Measurements from ENCODE around the gene FFAR2. TPM values are rescaled to one million over a fixed set of nuclear protein-coding genes. Genes with fewer than 3 reads are reported as not detected.

The FFAR2 gene
- total and polyA plus RNA-seq, 2 donors (not counting 3 experiments of a cell fraction or from before 2014, with no cell fraction given) = not detected

DNA sequence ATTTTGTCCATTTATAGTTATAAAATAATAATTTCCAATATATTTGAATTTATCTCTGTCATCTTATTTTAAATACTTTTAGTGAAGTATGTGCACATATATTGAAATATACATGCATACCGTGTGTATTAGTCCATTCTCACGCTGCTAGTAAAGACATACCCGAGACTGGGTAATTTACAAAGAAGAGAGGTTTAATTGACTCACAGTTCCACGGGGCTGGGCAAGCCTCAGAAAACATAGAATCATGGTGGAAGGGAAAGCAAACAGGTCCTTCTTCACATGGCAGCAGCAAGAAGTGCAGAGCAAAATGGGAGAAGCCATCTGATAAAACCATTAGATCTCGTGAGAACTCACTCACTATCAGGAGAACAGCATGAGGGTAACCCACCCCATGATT is 37.6 kb upstream of the FFAR2 start:
- no TSS peak for BruUV-seq (replicated peaks)
- no peak overlapping the region for H3K9ac ChIP-seq (replicated peaks; ENCODE audit: extremely low read depth, insufficient read depth, low read length)
- no peaks in the 10 kb centered on the region for H3K9me1 ChIP-seq (replicated peaks; ENCODE audit: control insufficient read depth, extremely low read depth, insufficient read depth, low read length)
- CTCF ChIA-PET = no interaction called here
- no peaks in the 10 kb centered on the region for H3K4me1 ChIP-seq (ENCODE audit: control insufficient read depth, extremely low read depth, insufficient read depth, low read length)
- intact Hi-C loops (cut with micrococcal nuclease) = no loop called here
- H3K9me3 ChIP-seq (replicated peaks; ENCODE audit: control insufficient read depth, insufficient read depth, low read length) = no peaks in the 10 kb centered on the region
- FAIRE-seq (no peak), DNase-seq (ENCODE audit: low read depth, low spot score) (no peak)
- H3K4me2 ChIP-seq (ENCODE audit: insufficient read depth, low read length) = no peak overlapping the region
- H4K20me1 ChIP-seq (replicated peaks; ENCODE audit: control insufficient read depth, extremely low read depth, insufficient read depth, low read length) = no peaks in the 10 kb centered on the region
- dilution Hi-C loops (cut with MboI; ENCODE audit: extremely low pct_ligation_motif_present, low sequenced_read_pairs) = no loop called here
- H3K27me3 ChIP-seq (ENCODE audit: control insufficient read depth in 2 of 2, insufficient read depth in 2 of 2, low read length in 2 of 2) = no peaks in the 10 kb centered on the region
- no peak overlapping the region for H3K27ac ChIP-seq (ENCODE audit: insufficient read depth, low read depth, low read length)
- H3K36me3 ChIP-seq (ENCODE audit: control insufficient read depth in 2 of 2, extremely low read depth in 1 of 2, insufficient read depth in 2 of 2, low read length in 2 of 2) = no peaks in the 10 kb centered on the region
- H3K4me3 ChIP-seq (replicated peaks in 1 of 3; ENCODE audit: insufficient read depth in 1 of 3, low read depth in 1 of 3, low read length in 3 of 3) = no peak overlapping the region
- TF ChIP-seq GATA2 (IDR thresholded peaks at IDR 0.05; ENCODE audit: insufficient read depth, insufficient read length, low read depth, low read length) = no peak
- TF ChIP-seq, protein P1, sequence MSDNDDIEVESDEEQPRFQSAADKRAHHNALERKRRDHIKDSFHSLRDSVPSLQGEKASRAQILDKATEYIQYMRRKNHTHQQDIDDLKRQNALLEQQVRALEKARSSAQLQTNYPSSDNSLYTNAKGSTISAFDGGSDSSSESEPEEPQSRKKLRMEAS (IDR thresholded peaks at IDR 0.05; ENCODE audit: insufficient read depth, insufficient read length) = no peak
- no peak for TF ChIP-seq POLR2A (IDR thresholded peaks at IDR 0.05; ENCODE audit: low read depth, low read length)
- no peak for TF ChIP-seq POLR2AphosphoS5 (IDR thresholded peaks at IDR 0.05; ENCODE audit: insufficient read depth, low read depth, low read length)
- no peak overlapping the region for H2AFZ ChIP-seq (ENCODE audit: low read depth, low read length)
- POLR2A ChIA-PET = no interaction called here
- no peaks in the 10 kb centered on the region for H3K79me2 ChIP-seq (ENCODE audit: control insufficient read depth, insufficient read depth, low read length)

DNA sequence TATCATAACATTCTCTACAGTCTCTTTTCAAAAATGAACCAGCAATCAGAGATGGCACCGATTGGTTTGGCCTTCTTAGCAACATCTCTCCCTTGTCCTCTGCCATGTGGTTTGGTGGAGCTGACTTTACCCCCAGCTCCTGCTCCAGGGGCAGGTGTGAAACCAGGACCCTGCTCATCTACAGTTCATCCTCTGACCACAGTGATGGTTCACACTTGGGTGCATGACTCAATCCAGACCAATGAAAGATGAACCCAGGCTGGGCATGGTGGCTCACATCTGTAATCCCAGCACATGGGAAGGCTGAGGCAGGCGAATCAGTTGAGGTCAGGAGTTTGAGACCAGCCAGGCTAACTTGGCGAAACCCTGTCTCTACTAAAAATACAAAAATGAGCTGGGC is 33.6 kb upstream of the FFAR2 start:
- Histone ChIP-seq H3K27me3 (ENCODE audit: control insufficient read depth in 2 of 2, insufficient read depth in 2 of 2, low read length in 2 of 2) (no peaks in the 10 kb centered on the region), H3K36me3 (ENCODE audit: control insufficient read depth in 2 of 2, extremely low read depth in 1 of 2, insufficient read depth in 2 of 2, low read length in 2 of 2) (no peaks in the 10 kb centered on the region), H3K4me1 (ENCODE audit: control insufficient read depth, extremely low read depth, insufficient read depth, low read length) (no peaks in the 10 kb centered on the region), H2AFZ (ENCODE audit: low read depth, low read length) (no peak overlapping the region), H3K9me1 (replicated peaks; ENCODE audit: control insufficient read depth, extremely low read depth, insufficient read depth, low read length) (no peaks in the 10 kb centered on the region), H3K4me3 (replicated peaks in 1 of 3; ENCODE audit: insufficient read depth in 1 of 3, low read depth in 1 of 3, low read length in 3 of 3) (no peak overlapping the region), H3K9ac (replicated peaks; ENCODE audit: extremely low read depth, insufficient read depth, low read length) (no peak overlapping the region), H3K27ac (ENCODE audit: insufficient read depth, low read depth, low read length) (no peak overlapping the region), H4K20me1 (replicated peaks; ENCODE audit: control insufficient read depth, extremely low read depth, insufficient read depth, low read length) (no peaks in the 10 kb centered on the region), H3K9me3 (replicated peaks; ENCODE audit: control insufficient read depth, insufficient read depth, low read length) (no peaks in the 10 kb centered on the region), H3K4me2 (ENCODE audit: insufficient read depth, low read length) (no peak overlapping the region), H3K79me2 (ENCODE audit: control insufficient read depth, insufficient read depth, low read length) (no peaks in the 10 kb centered on the region)
- intact Hi-C loops (cut with micrococcal nuclease) = no loop called here
- ChIA-PET POLR2A (no interaction called here), CTCF (no interaction called here)
- BruUV-seq (replicated peaks) = no TSS peak
- no peak for FAIRE-seq
- dilution Hi-C loops (cut with MboI; ENCODE audit: extremely low pct_ligation_motif_present, low sequenced_read_pairs) = no loop called here
- TF ChIP-seq GATA2 (IDR thresholded peaks at IDR 0.05; ENCODE audit: insufficient read depth, insufficient read length, low read depth, low read length) (no peak), JUN (IDR thresholded peaks at IDR 0.05; ENCODE audit: borderline replicate concordance, insufficient read depth, insufficient read length, low read depth) (no peak), EZH2 (IDR thresholded peaks at IDR 0.05; ENCODE audit: borderline replicate concordance, low read depth, low read length, severe bottlenecking) (no peak), FOS (IDR thresholded peaks at IDR 0.05; ENCODE audit: borderline replicate concordance, insufficient read depth, low read length) (no peak), MYC (IDR thresholded peaks at IDR 0.05; ENCODE audit: low read depth, low read length) (no peak), POLR2AphosphoS5 (IDR thresholded peaks at IDR 0.05; ENCODE audit: insufficient read depth, low read depth, low read length) (no peak), POLR2A (IDR thresholded peaks at IDR 0.05; ENCODE audit: low read depth, low read length) (no peak)
- TF ChIP-seq, protein P2, sequence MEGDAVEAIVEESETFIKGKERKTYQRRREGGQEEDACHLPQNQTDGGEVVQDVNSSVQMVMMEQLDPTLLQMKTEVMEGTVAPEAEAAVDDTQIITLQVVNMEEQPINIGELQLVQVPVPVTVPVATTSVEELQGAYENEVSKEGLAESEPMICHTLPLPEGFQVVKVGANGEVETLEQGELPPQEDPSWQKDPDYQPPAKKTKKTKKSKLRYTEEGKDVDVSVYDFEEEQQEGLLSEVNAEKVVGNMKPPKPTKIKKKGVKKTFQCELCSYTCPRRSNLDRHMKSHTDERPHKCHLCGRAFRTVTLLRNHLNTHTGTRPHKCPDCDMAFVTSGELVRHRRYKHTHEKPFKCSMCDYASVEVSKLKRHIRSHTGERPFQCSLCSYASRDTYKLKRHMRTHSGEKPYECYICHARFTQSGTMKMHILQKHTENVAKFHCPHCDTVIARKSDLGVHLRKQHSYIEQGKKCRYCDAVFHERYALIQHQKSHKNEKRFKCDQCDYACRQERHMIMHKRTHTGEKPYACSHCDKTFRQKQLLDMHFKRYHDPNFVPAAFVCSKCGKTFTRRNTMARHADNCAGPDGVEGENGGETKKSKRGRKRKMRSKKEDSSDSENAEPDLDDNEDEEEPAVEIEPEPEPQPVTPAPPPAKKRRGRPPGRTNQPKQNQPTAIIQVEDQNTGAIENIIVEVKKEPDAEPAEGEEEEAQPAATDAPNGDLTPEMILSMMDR (IDR thresholded peaks at IDR 0.05; ENCODE audit: extremely low read depth in 1 of 2, insufficient read depth in 1 of 2, low read depth in 1 of 2, low read length in 2 of 2) = no peak
- TF ChIP-seq, protein P1 (IDR thresholded peaks at IDR 0.05; ENCODE audit: insufficient read depth, insufficient read length) = no peak
- DNase-seq (ENCODE audit: low read depth, low spot score) = no peak
